RCC 7860 (cell line): ENCODE measurements around the gene KIAA1671.

Experiments used
- DNase-seq: peaks from one replicate; pipeline ENCODE4 v3.0.0-alpha.2; 2015; ENCODE audit warnings: low spot score
- FAIRE-seq: peaks from 2 replicates; lab custom pipeline; 2012; peaks lifted over from hg19 to GRCh38; lab: Jason Lieb, UNC

KIAA1671 gene

DNA sequence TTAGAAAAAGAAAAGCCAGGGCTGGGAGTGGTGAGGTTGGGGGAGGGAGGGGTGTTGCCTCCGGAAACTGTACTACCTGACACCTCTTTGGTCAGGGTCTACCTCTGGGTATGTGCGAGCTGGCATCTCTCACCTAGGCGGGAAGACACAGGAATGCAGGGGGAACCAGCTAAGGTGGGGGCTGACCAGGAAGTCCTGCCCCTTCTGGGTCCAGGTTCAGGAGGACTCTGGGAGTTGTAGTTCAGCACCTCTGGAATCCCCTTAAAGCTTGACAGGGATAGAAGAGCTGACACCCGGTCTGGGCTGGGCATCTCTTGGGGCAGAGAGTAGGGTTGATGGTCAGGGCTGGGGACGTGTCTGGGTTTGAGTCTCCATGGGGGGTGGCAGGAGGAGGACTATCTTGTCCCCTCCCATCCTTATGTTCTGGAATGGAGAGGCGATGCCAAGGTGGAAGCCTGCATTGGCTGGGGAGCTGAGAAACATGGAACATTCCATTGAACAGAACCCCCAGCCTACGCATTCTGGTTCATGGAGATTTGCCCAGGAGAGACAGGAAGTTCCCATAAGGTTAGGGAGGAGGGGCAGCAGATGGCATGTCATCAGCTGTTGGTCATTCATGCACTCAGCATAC lies 2.1 kb upstream of the KIAA1671 start:
- FAIRE-seq = no peak
- no peak for DNase-seq

- FAIRE-seq (no peak), DNase-seq (peak; percentile 42)
These were observed 394 bp downstream of the KIAA1671 start for GRCh38 chr22:24952837-24953383.

DNA sequence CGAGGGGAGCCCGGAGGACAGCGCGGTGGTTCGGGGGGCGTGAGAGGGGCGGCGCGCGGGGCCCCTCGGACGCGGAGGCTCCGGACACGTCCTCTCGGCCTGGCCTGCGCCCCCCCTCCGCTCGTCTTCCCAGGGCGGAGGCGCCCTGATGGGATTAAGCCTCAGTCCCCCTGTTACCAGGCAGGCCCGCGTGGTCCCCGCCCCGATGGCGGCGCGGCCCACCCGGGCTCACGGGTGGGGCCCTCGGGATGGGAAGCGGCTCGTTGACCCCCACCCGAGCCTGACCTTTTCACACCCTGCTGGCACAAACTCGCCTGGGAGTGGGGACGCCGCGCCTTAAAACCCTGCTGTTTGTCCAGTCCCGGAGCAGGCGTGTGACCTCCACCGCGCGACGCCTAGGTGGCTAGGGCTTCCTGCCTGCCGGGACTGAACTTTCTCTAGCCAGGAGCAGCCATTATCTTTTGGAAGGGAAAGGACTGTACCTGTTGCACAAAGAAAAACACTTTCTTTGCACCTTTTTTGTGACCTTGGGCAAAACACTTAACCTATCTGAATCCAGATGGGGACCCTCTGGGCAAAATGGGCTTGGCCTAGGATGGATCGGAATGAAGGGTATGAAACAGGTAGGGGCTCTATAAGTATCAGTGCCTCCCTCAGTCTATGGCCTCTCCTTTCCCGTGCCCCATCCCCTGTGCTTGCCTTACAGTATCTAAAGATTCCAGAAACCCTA lies 1.0 kb downstream of the KIAA1671 start:
- DNase-seq = no peak
- FAIRE-seq = no peak

DNA sequence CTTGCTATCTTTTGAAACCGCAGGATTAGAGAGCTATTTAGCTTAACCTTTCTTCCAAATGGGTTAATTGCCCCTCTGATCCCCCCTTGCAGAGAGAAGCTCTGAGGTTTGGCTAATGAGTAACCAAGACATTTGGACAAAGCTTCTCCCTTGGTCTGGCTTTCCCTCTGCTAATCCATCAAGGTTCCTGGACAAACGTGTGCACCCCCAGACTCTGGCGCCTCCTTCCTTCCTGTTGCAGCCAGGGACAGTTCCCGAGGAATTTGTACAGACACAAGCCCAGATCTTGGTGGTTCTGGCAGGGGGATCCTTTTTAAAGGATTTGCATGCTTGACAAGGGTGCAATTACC lies 1.6 kb downstream of the KIAA1671 start:
- DNase-seq = peak; percentile 31
- FAIRE-seq = peak; percentile 85

DNA sequence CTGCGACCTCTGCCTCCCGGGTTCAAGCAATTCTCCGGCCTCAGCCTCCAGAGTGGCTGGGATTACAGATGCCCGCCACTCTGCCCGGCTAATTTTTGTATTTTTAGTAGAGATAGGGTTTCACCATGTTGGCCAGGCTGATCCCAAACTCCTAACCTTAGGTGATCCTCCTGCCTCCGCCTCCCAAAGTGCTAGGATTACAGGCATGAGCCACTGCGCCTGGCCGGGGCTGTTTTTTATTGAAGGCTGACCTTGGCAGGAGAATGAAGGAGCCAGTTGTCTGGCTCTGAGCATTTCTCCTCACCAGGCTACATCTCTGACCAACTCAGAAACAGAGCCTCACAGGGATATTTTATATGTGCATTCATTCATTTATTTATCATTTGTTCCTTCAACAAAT lies 2.3 kb downstream of the KIAA1671 start:
- DNase-seq (no peak), FAIRE-seq (no peak)

GRCh38 chr22:24957043-24957442 lies 4.5 kb downstream of the KIAA1671 start:
- no peak for FAIRE-seq

GRCh38 chr22:24961217-24961844 lies 8.8 kb downstream of the KIAA1671 start:
- DNase-seq (no peak), FAIRE-seq (no peak)

More at GRCh38 chr22:24957043-24957442, 4.5 kb downstream of the KIAA1671 start:
- no peak for DNase-seq

DNA sequence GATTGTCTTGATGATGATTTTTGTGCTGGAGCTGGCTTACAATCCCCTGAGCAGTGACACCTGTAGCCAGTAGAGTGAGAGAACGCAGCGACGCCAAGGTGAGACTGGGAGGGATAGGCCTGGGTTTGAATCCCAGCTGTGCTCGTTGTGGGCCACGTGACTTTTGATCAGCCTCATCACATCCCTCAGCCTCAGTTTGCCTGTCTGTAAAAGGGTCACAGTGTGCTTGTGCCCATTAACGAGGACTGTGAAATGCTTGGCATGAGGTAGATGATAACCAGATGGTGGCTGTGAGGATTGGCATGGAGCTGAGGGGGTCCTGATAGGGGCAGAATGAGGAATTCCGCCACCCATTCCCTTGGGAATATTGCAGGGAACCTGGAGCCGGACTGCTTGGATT lies 9.6 kb downstream of the KIAA1671 start:
- no peak for FAIRE-seq

GRCh38 chr22:24962835-24963234 lies 10.3 kb downstream of the KIAA1671 start:
- no peak for FAIRE-seq
- DNase-seq = no peak

More for the DNA sequence above, 9.6 kb downstream of the KIAA1671 start:
- no peak for DNase-seq

GRCh38 chr22:24964441-24964840 lies 11.9 kb downstream of the KIAA1671 start:
- no peak for FAIRE-seq

GRCh38 chr22:24965822-24966626 lies 13.5 kb downstream of the KIAA1671 start:
- no peak for DNase-seq
- no peak for FAIRE-seq

More at GRCh38 chr22:24964441-24964840, 11.9 kb downstream of the KIAA1671 start:
- no peak for DNase-seq

DNA sequence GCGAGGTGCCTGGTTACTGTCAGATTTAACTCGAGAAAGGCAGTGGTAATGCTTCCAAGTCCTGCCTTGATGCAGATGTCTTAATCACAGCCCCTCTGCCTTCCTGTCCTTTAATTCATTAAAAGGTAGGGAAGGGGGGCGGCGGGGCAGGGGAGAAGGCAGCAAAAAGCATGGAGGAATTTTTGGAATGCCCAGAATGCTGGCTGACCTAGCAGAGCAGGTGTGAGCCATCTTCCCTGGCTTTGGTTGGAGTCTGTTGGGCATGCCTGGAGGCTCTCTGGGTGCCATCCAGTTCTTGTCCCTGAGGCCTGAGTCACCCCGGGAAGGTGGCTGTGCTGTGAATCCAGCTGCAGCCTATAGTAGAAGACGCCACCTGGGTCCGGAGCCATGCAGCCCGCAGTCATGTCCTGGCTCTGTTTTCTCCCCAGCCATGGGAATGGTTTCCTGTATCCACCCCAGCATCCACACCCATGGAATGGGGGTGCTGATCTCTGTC lies 15.6 kb downstream of the KIAA1671 start:
- FAIRE-seq (peak; percentile 70), DNase-seq (peak; percentile 66)

GRCh38 chr22:24969560-24970301 lies 17.2 kb downstream of the KIAA1671 start:
- peak; percentile 91 for FAIRE-seq
- DNase-seq = peak; percentile 81

- DNase-seq = no peak
- no peak for FAIRE-seq
These were observed 19.9 kb downstream of the KIAA1671 start for GRCh38 chr22:24972369-24972768.

DNA sequence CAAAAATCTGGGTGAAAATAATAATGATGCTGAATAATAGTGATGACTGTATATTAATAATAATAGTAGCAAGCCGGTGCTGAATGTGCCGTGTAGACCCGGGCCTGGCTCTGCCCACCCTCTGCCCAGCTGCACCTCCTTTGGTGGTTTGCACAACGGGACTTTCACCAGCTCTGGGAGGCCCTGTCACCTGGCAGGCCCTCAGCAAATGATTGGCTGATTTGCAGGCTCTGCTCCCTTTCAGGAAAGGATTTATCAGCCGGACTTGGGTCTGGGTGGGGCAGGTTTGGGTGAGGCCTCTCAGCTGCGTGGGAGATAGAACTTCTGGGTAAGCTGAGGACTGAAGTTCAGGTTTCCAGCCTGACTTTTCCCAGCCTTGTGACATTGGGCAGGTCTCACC lies 21.4 kb downstream of the KIAA1671 start:
- FAIRE-seq (no peak), DNase-seq (no peak)

- no peak for DNase-seq
- no peak for FAIRE-seq
These were observed 22.7 kb downstream of the KIAA1671 start for GRCh38 chr22:24975125-24975640.

DNA sequence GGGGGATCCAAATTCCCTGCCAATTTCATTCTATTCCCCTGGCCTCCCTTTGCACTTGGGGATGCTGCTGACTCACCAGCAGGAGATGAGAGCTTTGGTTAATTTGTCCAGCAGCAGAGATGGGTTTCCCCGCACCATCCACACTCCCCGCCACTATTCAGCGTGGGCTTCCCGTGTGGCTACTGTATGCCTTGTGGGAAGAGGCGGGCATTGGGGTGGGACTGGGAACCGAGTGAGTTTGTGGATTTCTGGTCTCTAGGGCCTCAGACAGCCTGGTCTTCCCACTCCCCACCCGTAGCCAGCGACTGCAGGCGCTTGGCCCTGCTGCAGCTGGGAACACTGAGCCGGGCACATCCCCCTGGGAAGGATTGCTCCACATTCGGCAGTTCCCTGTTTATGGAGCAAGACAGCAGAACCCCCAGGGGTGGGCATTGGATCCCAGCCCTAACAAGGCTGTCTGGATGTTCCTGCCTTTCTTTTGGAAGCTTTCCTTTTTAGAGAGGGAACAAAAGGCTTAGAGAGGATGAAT lies 23.4 kb downstream of the KIAA1671 start:
- FAIRE-seq (no peak), DNase-seq (no peak)

DNA sequence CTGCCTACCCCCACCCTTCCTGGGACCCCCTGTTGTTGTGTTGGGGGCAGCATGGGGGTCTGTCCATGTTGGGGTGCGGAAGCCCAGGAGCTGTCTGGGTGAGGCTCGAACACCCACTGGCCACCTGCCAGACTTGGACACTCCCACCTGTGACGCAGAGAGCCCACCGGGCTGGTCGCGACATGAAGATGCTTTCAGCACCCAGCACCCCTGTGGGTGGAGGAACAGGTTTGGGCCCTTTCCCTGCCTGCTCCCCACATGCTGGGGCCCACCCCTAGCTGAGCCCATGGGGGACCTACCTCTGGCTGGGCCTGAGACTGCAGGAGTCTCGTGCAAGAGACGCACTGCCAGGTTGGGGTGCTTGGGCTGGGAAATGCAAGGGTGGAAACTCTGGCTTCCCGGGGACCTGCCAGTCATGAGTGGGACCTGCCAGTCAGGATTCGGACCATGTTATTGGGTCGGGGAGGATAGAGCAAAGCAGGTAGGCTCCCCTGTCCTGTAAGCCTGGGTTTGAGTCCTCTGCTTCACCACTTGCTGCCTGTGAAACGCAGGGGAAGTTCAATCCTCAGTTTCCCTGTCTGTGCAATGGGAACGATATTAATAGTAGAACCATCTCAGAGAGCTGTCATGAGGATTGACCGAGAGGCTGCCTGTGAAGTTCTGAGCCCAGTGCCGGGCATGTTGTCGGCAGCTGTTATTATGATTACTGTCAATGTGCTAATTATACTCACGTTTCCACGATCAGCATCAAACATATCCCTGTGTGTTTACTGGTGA lies 24.1 kb downstream of the KIAA1671 start:
- FAIRE-seq = no peak
- DNase-seq = no peak
